ENCODE measurements around the gene EYA2. TPM values are rescaled to one million over a fixed set of nuclear protein-coding genes. Genes with fewer than 3 reads are reported as not detected.

The EYA2 gene
- polyA plus RNA-seq, 12 donors: 1.6 to 4.4 (median 2.4) TPM; not detected in 2

DNA sequence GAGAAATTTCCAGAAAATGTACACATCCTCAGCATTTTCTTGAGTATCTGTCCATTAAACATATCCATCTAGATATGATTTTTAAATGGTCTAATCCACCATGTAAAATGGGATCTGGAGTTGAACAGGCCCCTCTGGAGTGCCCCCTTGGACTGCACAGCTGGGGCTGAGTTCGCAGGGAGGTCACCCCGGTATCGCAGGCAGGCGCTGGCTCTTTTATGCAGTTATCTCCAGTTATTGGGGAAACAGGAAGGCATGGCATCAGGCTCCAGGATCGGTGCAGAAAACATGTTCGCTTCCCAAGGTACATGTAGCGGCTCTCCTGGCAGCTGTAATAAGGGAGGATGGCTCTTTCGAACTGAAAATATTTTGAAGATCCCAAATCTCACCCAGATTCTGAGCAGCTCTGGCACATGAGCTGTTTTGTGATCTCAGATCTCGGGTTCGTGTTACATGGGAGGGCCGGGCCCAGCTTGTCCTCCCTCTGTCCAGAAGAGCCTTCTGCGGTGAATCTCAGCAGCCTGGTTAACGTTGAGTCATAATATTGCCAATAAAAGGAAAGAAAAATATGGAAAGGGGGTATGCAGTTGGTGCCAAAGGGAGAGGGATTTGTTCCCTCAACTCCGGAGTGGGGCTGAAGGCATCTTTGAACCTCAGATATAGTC, 167.7 kb downstream of the EYA2 start:
- no peak for DNase-seq

DNA sequence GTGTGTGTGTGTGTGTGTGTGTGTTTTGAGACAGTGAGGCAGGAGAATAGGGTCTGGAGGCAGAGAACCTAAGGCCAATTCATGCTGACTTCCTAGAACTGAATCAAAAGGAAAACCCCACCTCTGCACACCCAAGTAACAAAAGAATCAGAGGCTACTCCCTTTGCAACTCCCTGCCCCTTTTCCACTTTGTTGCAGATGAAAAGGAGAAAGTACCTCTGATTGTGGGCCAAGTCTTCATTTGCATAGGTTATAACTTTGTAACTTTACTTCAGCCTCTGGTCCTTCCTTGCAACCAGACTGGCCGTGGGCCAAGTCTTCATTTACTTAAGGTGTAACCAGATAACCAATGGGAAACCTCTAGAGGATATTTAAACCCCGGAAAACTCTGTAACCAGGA, 168.8 kb downstream of the EYA2 start:
- no peak for DNase-seq

DNA sequence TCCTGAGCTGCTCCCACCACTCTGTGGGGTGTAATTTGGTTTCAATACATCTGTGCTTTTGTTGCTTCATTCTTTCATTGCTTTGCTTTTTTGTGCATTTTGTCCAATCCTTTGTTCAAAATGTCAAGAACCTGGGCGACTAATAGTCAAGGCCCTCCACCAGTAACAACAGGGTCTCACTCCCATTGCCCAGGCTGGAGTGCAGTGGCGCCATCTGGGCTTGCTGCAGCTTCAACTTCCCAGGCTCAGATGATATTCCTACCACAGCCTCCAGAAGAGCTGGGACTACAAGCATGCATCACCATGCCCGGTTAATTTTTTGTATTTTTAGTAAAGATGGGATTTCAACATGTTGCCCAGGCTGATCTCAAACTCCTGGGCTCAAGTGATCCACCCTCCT, 169.2 kb downstream of the EYA2 start:
- DNase-seq: no peak

DNA sequence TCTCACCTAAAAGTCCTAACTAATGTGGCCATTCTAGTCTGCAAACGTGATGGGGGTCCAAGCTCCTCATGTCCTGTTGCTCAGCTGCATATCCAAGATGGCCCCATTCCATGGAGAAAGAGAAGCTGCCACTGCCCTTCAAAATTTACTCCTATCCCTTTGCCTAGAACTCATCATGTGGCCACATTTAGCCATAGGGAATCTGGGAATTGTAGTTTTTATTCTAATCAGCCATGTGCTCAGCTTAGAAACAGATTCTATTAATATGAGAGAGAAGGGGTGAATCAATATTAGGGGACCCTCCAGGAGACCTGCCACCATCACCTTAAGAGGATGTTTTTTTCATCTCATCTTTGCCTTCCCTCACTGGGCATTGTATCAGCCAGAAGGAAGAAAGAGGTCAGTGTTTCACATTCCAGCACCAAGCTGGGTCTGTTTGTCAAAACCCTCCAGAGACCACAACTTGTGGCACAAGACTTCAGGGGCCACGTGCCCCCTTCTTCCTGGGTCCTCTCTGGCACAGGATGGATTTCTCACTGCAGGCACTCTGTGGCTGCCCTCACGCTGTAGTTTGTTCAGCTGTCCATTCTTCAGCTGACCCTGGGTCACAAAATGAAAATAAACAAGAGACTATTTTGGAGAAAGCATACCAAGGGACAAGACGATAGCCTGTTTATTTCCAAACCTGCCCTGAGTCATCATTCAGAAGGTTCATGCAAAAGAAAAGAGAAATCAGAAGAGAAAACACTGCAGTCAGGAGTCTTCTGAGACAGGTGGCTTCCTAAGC, 172.0 kb downstream of the EYA2 start:
- DNase-seq: no peak

DNA sequence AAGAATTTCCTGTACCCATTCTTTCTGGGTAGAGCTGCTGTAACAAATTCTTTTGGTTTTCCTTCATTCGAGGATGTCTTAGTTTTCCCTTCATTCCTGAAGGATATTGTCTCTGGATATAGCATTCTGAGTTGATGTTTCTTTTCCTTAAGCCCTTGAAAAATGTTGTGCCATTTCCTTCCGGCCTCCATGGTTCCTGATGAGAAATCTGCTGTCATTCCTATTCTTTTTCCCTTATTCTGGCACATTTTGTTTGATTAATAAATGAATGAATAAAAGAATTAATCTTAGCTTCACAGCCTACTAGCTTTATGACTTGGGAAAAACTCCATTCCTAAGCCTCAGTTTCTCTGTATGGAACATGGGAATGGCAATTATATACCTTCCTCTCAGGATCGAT, 173.1 kb downstream of the EYA2 start:
- no peak for DNase-seq

DNA sequence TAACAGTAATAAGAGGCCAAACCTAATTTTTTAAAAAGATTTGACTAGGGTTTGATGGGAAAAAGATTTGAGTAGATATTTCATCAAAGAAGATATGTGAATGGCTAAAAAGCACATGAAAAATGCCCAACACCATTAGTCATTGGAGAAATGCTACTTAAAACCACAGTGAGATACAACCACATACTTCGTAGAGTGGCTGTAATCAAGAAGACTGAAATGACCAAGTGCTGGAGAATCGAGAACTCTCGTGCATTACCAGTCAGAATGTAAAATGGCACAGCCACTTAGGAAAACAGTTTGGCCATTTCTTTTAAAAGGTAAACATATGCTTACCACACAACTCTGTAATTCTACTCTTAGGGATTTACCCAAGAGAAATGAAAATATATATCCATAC, 175.5 kb downstream of the EYA2 start:
- DNase-seq: no peak

DNA sequence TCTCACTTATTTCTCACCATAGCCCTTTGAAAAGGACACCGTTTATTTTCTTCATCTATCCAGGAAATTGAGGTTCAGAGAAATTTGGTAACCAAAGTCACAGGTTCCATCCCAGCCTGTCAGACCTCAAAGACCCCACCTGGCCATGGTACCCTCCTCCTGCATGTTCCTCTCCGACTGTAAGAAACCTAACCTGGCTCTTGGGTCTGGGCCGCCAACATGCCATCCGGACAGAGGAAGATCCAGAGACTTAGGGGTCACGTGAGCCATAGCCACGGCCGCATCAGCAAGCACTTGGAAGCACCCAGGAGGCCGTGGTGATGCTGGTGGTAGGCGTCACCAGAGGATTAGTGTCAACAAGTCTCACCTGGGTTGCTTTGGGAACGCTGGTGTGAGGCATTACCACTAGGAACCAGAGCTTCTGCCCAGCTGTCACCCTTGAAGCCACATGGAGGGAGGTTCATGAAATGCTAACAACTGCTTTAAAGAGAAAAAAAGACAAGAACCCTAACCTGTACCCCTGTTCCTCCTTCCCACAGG, 177.1 kb downstream of the EYA2 start:
- DNase-seq: no peak

DNA sequence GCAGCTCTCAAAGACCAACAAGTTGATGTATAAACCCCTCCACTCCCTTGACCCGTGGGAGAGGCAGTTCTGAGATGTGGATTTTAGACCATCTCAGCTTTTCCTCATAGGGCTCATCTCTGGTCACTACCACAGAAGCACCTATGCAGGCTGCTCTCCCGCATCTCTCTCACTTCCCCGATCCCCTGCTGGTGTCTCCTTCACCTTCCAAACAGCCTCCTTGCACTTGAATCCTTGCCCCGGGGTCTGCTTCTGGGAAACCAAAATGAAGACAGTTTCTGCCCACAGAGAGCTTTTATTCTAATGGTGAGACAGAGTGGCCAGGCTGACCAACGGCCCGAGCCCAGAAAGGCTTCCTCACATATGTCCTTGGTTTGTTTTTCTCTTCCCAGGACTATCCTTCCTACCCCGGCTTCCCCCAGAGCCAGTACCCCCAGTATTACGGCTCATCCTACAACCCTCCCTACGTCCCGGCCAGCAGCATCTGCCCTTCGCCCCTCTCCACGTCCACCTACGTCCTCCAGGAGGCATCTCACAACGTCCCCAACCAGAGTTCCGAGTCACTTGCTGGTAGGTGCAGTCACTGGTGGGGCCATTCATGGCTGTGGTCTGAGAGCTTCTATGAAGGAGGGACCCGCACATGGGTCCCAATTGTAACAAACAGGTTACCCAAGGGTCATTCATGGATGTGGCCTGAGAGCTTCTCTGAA, 179.3 kb downstream of the EYA2 start:
- DNase-seq: no peak

DNA sequence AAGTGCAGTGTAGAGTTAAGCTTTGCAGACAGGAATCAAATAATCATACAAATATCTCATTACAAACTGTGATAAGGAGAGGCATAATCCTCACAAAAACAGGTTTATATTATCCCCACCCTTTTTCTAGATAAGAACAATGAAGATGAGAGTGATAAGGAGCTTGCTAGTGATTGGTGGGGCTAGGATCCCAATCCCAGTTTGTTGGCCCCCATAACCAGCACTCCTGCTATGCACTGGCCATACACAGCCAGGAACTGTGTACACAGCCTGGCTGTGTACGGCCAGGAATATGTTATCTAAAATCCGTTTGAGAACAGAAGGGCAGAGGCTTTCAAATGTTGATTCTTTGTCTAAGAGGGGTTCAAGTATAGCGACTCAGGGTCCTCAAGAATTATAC, 180.6 kb downstream of the EYA2 start:
- DNase-seq: no peak

DNA sequence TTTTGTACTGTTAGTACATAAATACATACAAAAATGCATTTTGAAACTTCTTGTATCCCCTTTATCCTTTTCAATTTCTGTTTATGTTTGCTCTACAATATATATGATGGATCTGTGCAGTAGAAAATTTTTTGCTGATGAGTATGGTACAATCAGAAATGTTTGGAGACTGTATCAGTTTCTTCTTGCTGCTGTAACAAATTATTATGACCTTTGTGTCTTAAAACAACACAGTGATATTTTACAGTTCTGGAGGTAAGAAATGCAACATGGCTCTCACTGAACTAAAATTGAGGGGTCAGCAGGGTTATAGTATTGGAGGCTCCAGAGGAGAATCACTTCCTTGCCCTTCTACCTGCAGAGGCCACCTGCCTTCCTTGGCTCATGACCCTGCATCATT, 184.4 kb downstream of the EYA2 start:
- no peak for DNase-seq

DNA sequence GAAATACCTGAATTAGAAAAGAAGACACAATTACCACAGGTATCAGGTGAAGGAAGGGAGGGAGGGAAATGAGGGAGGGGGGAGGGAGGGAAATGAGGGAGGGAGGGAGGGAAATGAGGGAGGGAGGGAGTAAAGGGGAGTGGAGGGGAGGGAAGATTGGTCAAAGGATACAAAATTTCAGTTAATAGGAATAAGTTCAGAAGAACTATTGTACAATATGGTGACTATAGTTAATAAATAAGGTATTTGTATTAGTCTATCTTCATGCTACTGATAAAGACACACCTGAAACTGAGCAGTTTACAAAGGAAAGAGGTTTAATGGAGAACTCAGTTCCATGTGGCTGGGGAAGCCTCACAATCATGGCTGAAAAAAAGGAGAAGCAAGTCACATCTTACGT, 185.7 kb downstream of the EYA2 start:
- no peak for DNase-seq

DNA sequence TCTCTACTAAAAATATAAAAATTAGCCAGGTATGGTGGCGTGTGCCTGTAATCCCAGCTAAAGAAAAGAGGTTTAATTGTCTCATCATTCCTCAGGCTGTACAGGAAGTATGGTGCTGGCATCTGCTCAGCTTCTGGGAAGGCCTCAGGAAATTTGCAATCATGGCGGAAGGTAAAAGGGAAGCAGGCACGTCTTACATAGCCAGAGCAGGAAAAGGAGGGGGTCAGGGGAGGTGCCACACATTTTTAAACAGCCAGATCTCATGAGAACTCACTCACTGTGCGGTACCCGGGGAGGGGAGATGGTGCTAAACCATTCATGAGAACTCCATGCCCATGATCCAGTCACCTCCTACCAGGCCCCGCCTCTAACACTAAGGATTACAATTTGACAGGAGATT, 191.7 kb downstream of the EYA2 start:
- no peak for DNase-seq

DNA sequence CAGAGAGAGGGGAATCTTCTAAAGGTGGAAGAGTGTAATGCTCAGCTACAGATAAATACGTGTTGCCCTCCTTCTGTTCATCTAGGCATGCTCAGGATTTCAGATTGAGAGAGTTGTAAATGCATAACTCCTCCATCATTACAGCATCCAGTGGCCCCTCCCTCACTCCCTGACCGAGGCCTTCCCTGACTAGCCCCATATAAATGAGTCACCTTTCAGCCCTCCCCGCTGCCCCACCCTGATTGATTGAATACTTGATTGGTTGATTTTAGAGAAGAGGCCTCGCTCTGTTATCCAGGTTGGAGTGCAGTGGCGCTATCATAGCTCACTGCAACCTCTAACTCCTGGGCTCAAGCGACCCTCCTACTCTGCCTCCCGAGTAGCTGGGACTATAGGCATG, 193.7 kb downstream of the EYA2 start:
- no peak for DNase-seq

DNA sequence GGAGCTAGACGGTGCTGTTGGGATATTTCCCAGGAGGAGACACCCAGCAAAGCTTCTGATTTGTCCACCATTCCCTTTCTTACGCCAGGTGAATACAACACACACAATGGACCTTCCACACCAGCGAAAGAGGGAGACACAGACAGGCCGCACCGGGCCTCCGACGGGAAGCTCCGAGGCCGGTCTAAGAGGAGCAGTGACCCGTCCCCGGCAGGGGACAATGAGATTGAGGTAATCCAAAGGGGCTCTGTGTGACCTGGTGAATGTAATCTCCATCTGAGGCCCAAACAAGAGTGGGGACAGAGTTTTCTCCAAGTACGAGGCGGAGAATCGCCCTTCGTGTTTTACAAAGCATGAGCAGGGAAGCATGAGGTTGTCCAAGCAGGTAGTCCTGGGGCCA, 194.5 kb downstream of the EYA2 start:
- no peak for DNase-seq

DNA sequence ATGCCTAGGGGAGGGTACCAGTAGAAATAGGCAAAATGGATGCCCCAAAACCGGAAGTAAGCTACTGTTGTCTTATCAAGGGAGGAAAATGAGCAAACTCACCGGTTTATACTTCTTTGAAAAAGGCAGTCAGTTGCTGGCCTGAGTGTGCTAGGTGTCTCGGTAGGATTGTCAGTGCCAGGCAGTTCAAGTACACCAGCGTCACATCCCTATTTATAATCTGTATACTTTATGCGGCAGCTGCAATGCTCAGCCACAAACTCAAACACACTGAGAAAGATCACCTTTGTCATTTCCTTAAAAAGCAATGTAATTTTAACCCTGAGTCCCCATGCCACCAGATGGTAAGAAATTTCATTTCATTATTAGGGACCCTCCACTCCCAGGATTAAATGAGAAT, 196.2 kb downstream of the EYA2 start:
- no peak for DNase-seq

DNA sequence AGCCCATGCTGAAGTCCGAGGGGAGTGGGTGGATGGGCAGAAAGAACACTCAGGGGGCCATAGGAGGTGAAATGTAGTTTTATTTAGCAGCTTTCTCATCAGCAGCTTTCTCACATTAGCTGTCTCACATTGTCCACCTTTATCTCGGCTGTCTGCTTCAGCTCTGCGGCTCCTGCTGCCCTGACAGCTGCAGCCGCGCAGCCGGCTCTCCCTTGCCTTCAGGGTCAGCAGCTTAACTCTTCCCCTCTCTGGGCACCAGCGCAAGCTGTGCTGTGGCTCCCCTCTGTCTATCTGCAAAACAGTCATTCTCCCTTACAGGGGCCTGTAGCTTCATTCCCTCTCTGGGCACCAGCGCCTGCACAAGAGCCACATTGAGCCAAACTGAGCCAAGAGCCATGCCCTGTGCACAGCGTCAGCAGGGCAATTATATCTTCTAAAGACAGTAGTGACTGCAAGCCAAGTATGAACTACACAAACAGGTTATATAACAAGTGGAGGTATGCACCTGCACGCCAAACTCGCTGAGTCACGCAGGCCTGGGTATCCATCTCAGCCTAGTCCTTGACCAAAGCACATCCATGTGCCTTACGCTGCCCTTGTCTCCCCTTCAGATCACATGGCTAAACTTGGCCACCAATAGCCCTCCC, 198.8 kb downstream of the EYA2 start:
- DNase-seq: no peak

DNA sequence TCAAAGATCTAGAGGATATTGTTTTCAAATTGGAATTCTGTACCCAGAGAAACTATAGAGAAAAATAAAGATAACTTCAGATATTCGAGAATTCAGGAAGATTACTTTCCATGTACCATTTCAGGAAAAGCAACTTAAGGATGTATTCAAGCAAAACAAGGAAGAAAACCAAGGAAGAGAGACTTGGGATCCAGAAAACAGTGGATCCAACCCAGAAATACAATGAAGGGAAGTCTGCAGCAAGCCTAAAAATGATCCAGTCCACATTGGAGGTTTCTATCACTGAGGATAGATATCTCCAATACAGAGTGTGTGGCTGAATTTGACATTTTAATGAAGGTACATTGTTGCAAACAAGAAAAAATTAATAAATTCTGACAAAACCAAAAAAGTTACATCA, 201.0 kb downstream of the EYA2 start:
- no peak for DNase-seq

DNA sequence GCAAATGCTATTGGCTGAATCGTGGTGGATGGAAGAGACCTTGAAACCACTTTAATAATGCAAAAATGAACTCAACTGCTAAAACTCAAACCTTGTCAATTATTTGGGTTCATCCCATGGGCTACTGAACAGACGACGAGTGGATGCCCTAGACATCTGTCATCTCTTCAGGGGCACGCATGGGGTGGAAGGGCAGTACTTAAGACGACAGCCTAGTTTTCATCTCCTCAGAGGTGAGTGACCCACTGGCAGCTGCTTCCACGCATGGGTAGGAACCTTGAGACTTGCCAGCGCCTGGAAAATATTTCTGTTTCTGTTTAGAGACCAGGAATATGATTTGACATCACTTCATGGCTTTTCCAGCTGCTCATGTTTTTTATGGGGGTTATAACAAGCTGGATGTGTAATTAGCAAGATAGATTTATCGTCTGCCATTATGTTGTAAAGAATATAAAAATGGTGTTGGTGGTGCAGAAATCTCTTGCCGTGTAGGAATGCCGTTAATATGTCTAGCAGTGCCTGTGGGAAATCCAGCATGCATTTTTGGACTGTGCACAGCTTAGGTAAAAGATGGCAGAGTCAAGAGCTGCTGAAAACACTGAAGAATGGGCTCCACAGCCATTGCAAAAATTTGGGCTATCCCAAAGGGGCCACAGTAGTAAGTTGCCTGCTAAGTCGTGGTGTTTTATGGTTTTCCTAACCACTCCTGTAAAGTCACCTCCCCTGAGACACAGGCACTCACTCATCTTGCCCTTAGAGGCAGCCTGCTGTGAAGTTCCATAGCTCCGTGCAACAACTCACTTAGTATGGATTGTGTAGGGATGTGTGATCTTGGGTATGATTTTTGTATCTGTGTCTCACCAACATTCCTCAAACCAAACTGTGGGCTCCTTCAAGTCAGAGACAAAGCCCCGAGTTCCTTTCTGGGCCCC, 203.3 kb downstream of the EYA2 start:
- DNase-seq: no peak

DNA sequence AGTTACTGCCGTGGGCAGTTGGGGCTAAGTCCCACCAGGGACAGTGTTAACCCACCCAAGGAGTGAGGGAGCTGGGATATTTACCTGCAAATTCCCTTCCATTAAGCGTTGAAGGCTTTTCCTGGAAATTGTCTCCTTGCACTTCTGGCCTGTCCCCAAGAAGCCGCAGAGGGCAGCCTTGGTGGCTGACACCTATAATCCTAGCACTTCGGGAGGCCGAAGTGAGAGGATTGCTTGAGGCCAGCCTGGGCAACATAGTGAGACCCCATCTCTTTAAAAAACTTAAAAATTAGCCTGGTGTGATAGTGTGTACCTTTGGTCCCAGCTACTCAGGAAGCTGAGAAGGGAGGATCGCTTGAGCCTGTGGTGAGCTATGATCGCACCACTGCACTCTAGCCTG, 204.4 kb downstream of the EYA2 start:
- no peak for DNase-seq

DNA sequence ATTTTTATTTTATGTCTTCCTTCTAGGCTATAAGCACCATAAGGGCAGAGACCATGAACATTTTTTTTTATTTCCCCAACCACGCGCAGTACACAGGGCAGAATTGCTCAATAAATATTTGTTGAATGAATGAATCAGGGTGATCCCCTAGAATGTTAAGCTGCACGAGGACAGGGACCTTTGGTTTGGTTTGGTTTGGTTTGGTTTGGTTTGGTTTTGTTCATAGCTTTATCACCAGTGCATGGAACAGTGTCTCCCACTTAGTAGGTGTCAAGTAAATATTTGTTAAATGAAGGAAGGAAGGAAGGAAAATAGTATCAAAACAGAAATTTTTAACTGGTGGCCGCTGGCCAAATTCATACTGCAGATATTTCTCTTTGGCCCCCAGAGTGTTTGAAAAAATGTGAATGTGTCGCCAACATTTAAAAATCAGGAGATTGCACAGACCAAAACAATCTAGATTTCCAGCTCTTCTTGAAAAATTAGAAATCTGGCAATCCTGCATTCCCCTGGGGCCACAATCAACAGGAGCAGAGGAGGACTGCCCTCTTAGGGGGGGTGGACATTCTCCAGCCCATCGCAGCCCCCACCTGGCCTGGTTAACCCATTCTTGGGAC, 205.3 kb downstream of the EYA2 start:
- peak; percentile 40 for DNase-seq

DNA sequence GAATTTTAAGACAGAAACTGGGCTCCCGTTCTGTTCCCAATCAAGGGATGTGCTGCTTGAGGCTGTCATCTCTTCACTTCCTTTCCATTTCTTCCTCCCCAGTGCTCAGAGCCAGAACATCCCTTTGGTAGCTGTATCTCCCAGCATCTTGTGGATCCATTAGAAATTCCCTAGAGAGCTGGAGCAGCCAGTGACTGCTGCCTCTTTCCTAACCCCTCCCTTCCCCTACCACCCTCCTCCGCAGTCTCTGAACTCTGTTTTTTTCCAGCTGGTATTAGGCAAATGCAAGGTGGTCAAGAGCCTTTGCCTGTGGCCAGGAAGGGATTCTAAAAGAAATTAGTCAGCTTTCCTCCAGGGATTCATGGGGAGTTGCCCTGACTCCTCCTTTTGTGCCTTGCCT, 208.0 kb downstream of the EYA2 start:
- no peak for DNase-seq

Data from muscle of arm (tissue), 12 donors.